GM10266 (cell line): ENCODE data around the gene RIN2.

Experiments used
- DNase-seq: peaks from one replicate; pipeline ENCODE4 v3.0.0; 2012; ENCODE audit errors: extremely low spot score
- CTCF ChIP-seq: IDR thresholded peaks from 2 replicates; pipeline ENCODE4 v1.5.1; 2012; ENCODE audit warnings: mild to moderate bottlenecking, low read depth; ENCODE audit not compliant: control insufficient read depth, insufficient read depth; ENCODE audit errors: missing control alignments

Gene RIN2

GRCh38 chr20:19780261-19780660 lies 22.2 kb downstream of the RIN2 start:
- no peak for TF ChIP-seq CTCF
- DNase-seq, result no peak

GRCh38 chr20:19781235-19781634 lies 23.2 kb downstream of the RIN2 start:
- no peak for TF ChIP-seq CTCF
- no peak for DNase-seq

- no peak for DNase-seq
- no peak for TF ChIP-seq CTCF
Observed at GRCh38 chr20:19782669-19783068, 24.6 kb downstream of the RIN2 start.

GRCh38 chr20:19783966-19784401 lies 25.9 kb downstream of the RIN2 start:
- no peak for TF ChIP-seq CTCF
- DNase-seq, result no peak

- TF ChIP-seq CTCF, result peak; percentile 69
Observed at GRCh38 chr20:19784511-19785172, 26.6 kb downstream of the RIN2 start.

GRCh38 chr20:19785173-19785982 lies 27.3 kb downstream of the RIN2 start:
- DNase-seq, result no peak
- no peak for TF ChIP-seq CTCF

More at GRCh38 chr20:19784511-19785172, 26.6 kb downstream of the RIN2 start:
- DNase-seq, result peak; percentile 54

- no peak for DNase-seq
- no peak for TF ChIP-seq CTCF
Observed at GRCh38 chr20:19785983-19786285, 27.9 kb downstream of the RIN2 start.
